HL-60/S4 treated with retinoic acid at 250 ng/mL for 4 days and 3 days (cell line): ENCODE measurements around the gene MDFIC.

ENCODE experiments used
- in situ Hi-C: fragments of 300-500 bp; cut with MboI; formaldehyde crosslinking; loops from 2 replicates; pipeline ENCODE4 v1.7.0; 2022; ENCODE audit warnings: low sequenced_read_pairs

The MDFIC gene

DNA sequence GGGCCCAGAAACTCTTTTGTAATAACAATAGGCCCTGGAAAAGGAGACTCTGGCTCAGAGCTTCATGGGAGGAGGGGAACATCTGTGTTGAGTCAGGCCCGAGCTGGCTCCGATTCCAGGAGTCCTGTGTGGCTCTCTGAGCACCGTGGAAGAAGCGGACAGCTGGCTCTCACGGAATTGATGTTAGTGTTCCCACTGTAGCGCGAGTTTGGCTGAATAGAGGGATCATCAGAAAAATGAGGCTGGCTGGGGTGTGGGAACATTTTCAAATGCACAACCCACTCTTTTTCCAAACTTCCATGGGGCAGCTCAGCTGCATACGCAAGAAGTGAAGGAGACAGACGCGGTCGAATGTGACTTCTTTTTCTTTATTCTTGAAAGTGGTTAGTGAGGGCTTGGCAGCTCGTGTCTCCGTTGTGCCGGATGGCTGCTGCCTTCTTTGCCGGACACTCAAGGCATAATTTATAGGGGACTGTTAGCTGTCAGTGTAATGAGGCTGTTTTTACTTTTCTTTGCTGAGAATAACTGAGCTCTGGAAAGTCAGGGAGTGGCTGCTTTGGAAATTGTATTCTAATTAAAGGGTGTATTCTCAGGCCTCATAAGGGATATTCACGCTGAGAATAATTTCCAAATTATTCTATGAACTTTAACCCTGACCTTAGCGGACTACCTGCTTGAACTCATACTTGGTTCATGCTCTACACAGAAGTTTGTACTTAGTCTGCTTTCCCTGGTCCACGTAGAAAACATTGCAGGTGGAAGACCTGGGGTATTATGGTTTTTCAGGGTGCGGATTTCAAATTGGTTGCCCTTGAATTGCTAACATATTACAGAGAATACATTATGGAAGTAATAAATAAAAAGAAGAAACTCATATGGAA lies 23.1 kb downstream of the MDFIC start:
- in situ Hi-C loops: no loop called here

DNA sequence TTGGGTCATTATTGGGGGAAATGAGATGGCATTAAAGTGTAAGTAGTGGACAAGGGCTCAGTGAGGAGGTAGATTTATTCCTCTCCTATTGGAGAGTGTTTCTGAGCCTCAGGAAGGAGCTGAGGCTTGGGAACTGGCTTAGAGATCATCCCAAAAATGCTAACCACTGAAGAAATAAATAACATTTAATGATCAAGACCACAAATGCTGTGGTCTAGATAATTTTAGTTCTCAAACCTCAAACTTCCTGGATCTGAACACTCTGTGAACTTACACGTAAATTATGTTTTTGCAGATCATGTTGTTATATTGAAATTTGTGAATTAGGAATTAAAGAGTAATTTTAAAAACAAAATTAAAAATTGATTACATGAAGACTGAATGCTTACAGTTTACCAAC lies 27.3 kb downstream of the MDFIC start:
- in situ Hi-C loops: no loop called here

DNA sequence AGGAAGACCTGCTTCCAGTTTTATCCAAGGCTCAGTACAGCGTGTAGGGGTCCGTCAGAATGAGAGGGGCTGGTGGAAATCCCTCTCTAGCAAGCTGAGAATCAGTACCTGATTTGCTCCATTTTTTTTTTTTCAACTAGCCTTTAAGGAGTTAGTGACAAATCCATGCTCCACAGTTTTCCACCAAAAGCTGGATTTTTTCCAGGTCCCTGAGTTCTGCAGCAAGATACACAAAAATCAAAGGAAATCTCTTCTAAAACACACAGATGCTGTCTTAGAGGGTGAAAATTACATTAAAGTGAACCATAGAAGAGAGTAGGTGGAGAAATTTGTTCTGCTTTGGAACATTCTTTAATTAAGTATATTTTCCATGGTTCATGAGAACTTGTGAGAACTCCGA lies 30.4 kb downstream of the MDFIC start:
- in situ Hi-C loops: no loop called here

DNA sequence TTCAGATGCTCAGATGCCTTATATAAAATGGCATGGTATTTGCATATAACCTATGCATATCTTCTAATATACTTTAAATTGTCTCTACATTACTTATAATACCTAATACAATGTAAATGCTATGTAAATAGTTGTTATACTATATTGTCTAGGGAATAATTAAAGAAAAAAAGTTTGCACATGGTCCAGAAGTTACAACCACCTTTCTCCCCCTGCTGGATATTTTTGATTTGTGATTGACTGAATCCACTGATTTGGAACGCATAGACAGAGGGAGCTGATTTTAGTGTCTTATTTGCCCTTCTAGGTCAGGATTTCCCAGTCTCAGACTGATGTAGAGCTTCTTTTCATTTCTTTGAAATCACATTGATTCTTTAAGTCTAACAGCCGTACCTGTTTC lies 31.8 kb downstream of the MDFIC start:
- in situ Hi-C loops: no loop called here

DNA sequence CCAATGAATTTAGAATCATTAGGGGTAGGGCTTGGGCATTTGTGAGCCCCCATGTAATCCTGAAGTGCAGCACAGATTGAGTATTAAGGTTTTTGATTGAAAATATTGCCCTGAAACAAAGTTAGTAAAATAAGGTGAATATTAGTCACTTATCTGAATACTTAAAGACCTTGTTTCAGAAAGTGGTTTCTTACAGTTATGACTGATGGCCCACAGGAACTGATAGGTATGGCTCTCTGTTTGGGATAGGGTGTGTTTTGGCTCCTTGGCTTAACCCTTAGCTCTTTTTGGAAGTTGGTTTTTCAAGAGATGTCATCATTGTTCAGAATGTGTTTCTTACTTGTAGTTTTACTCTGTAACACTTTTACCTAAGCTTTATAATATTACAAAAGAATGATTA lies 34.8 kb downstream of the MDFIC start:
- in situ Hi-C loops: no loop called here

DNA sequence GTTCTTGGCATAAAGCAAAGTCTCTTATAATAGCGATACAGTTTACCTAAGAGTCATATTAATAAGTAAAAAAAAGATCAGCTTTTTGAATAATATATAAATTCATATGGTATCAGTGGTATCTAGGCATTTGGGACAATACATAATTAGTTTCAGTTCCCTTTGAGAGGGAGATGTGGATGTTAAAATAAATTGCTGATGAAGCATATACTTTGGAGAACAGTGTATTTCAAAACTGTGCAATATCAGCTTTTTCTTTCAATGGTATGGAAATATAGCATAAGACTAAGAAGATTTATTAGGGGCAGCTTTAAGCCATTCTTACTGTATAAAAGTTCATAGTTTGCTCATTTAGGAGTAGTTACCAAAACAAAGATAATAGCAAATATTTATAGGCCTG lies 35.5 kb downstream of the MDFIC start:
- in situ Hi-C loops: no loop called here

DNA sequence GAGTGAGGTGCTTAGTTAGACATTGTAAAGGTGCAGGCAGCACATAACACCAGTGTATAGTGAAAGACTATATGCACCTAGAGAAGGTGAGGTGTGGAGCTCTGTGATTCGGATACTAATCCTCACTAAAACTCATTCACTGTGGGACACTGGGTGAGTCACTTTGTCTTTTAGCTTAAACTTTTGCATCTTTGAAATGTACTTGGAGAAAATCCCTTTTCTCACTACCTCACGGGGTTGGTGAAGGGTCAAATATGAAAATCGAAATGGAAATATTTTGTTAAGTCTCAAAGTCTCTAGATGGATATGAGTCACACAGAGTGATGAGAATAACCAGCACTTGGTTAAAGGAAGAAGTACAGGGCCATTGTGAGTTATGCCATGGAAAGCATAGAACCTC lies 38.0 kb downstream of the MDFIC start:
- in situ Hi-C loops: no loop called here

DNA sequence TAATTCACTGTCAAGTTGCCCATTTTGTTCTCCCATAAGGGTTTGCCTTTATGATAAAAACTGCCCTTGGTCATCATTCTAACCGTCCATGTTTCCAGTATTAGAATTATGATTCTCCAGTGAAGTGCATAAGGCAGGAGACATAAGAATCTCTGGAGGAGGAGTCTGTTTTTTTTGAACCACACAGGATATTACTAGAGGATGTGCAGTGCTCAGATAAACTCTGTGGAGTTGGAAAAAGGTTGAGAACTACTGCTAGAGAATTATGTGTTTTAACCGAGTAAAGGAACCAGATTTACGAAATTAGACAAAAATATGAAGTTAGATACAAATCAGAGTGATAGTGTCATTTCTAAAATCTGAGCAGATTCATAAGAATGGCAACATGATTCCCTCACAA lies 40.5 kb downstream of the MDFIC start:
- in situ Hi-C loops: no loop called here

DNA sequence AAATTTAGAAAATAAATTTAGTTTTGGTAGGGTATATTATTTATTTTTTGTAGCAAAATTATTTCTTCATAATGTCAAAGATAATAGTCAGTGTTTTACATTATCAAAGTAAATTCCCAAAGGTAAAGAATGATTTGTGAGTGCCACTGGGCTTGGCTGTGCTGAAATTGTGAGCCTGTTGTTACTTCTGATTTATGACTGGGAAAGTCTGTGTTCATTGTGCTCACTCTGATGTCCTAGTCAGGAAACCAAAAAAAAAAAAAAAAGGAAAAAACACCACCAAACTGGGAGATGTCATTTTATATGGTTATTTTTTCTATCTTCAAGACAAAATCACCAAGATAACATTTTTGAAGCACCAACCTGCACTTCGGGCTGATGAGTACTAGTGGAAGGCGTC lies 44.3 kb downstream of the MDFIC start:
- in situ Hi-C loops: no loop called here

DNA sequence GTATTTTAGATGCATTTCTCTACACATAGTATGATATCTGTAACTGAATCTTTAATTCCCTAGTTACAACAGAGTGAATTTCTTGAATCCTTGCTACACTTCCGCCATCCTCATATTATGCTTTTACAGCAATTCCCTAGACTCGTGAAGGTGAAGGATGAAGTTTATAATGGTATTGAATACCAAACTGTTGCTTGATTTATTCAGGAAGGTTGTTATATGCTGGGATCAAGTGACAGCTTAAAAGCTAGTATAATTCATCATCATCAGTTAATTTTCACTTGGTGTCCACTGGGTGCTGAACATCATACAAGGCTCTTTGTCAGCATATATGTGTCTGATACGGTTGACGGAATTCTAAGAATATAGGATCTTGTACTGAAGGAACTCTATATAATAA lies 47.2 kb downstream of the MDFIC start:
- in situ Hi-C loops: no loop called here

DNA sequence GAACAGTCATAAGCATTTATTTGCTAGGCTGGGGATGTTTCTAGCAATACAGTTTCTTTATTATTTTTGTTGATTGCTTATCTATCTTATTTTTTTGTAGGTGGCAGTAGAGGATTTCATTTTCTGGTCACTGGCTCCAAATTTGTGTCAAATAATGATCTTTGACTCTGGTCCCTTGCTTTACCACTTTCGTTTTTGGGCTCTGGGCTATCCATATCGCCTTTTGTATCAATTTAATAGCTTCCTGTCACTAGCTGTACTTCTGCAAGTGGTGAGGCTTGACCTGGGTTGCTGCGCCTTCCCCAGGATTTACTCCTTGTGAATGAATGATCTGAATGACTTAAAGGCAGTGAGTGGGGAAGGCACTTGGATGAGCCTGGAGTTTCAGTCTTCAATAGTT lies 48.4 kb downstream of the MDFIC start:
- in situ Hi-C loops: no loop called here

DNA sequence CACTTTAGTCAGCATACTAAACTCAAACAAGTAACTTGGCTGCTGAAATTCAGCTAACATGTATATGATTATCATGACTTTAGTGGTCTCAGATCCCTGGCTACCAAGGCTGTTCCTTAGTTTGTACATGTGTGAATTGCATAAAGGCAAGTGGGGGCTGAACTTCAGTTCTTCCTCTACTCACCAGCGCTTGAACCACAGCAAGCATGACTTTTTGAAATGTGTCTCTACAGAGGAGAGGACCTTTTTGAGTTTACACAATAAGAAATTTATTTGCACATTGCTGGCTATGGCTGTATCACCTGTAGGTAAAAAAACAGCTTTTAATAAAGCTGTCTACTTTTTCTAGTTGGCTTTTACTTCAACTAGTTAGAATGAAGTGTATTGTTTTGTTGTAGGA lies 48.8 kb downstream of the MDFIC start:
- in situ Hi-C loops: no loop called here

DNA sequence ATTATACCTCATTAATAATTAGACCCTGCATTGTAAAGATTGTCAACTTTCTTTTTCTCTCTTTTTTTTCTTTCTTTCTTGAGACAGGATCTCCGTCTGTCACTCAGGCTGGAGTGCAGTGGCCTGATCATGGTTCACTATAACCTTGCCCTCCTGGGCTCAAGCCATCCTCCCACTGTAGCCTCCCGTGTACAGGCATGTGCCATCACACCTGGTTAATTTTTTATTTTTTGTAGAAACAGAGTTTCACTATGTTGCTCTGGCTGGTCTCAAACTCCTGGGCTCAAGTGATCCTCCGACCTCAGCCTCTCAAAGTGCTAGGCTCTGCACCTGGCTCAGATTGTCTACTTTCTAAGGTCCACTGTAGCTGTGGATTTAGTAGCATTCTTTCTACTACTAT lies 50.7 kb downstream of the MDFIC start:
- in situ Hi-C loops: no loop called here

DNA sequence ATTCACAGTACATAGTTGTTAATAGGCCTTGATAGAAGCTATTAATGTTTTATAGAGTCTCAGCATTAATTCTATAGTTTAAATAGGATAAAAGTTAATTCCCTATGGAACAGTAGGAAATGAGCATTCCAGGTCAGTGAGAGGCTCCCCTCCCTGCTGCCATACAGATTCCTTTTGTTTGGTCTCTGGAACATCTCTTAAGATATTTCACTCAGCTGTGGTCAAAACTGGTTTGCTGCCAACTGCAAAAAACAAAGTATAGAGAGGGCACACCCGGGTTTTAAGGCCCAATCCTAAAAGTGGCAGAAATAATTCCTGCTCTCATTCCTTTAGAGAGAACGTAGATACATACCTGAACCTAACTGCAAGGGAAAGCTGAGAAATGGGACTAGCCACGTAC lies 51.3 kb downstream of the MDFIC start:
- in situ Hi-C loops: no loop called here

DNA sequence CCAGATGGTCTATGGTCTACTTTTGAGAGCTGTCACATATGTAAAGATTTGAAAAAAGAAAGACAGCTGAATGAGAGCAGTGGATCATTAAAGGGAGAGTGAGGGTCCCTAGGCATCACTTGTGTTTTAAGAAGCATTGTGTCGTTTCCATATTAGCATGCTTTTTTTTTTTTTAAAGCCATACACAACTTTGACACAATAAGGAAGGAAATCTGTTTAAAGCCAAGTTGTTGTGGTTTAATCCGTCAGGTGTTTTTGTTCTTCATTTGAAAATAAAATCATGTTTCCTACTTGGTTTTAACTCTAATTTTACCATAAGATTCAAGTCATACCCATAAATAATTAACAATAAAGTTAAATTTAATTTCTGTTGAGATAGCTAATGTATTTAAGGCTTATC lies 53.5 kb downstream of the MDFIC start:
- in situ Hi-C loops: no loop called here

DNA sequence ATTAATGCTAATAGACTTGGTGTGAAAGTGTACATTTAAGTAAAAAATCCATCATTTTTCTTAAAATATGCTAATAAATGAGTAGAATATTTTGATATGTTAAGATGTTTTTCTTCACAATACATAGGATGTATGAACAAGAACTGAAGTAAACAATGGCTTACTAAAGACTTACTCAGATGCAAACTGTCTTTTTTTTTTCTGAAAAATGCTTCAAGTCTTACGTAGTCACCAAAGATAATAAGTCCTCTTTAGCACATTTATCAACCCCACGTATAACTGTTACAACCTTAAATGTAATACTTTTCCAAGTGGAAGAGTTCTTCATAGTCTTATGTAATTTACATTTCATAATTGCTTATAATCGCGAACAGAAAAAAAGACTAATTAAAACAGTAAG lies 54.8 kb downstream of the MDFIC start:
- in situ Hi-C loops: no loop called here

DNA sequence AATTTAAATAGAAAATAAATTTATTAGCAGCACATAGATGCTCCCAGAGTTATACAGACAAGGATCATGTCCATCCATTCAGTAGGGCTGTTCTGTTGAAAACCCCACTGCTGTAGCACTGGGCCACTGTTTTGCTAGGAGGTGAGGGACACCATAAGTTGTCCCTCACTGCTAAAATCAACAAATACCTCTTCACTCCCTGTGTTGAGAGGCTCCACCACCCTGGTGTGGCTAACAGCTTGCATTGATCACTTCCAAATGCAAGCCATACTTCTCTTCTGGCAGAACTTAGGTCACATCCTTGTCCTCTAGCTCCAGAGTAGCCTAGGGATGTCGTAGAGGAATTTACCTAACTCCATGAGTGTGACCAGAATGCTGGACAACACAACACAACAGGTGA lies 55.4 kb downstream of the MDFIC start:
- in situ Hi-C loops: no loop called here

DNA sequence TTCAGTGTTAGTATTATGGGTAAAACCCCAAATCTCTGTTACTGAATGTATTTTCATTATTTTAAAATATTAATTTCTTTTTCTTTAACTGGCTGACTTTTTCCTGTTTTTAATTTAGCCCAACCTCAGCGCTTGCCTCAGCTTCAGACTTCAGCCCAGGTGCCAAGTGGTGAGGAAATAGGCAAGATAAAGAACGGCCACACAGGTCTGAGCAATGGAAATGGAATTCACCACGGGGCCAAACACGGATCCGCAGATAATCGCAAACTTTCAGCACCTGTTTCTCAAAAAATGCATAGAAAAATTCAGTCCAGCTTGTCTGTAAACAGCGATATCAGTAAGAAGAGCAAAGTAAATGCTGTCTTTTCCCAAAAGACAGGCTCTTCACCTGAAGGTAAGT lies 57.5 kb downstream of the MDFIC start:
- in situ Hi-C loops: no loop called here

DNA sequence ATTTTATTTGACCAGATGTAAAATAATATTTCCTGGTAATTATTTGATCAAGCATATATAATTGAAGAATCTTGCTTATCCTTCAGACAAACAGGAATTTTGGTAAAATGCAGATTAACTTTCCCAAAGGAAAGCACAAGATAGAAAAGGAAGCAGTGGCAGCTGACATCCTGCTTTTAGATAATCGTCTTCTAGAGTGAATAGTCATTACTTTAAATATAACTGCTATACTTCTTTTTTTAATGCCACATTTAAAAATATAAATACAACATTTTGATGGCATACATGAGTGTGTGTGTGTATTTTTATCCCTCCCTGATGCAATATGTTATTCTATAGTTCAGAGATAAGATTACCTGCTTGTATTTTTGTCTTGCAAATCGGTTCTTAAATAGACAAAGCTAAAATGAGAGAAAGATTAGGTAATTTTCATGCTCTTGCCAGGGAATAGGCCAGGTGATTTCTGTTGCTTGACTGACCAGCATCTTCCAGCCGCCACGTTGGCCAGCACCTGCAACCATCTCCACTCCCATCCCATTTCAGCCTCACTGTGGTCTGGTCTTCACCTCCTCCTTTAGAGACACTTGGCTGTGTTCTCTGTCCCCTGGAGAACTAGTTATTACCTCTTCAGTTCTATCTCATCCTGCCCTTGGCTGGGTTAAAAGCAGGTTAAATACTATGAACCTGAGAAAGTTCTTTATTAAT lies 58.1 kb downstream of the MDFIC start:
- in situ Hi-C loops: no loop called here

DNA sequence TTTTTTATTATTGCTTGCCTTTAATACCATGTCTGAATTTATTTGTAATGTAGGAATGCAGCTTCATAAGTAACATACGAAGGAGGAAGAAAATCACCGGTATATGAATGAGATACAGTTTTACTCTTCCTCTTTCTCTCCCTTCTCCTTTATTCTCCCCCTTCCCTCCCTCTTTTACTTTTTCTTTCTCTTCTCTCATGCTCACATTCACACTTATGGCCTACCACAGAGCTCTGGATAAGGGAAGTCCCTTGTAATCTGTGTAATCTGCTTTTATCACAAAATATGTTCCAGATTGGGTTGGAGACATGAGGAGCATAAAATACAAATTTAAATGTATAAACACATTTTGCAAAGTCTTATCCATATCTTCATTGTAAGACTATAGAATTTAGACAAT lies 59.4 kb downstream of the MDFIC start:
- in situ Hi-C loops: no loop called here

DNA sequence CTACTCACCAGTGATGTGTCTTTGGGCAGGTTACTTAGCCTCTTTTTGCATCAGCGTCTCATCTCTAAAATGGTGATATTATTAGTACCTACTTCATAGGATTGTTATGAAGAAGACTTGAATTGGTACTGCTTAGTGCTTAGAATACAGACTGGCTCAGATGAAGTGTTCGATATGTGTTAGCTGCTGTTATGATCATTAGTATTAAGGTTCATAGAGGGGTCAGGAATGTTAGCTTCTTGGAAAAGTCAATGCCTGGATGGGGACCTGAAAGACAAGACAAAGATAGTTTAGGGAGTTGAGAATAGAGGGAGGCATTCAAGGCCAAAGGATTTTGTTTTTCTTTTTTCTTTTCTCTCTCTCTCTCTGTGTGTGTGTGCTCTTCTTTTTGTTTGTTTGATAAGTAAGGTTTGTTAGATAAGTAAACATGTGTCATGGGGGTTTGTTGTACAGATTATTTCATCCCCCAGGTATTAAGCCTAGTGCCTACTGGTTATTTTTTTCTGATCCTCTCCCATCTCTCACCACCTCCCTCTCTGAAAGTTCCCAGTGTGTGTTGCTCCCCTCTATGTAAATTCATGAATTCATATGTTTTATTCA lies 63.3 kb downstream of the MDFIC start:
- in situ Hi-C loops: no loop called here
